HG03066 (cell line): ENCODE results near the gene CXCL8.
"Not testable (repeated sequence)": the region's sequence is repeated elsewhere in the genome, so short reads cannot be mapped to it uniquely, and the experiment has no call there.

Source experiments
- ATAC-seq: cut with Tn5 transposase; IDR thresholded peaks from one replicate; pipeline ENCODE4 v1.9.1; 2021; ENCODE audit warnings: low read depth; ENCODE audit not compliant: unreplicated experiment

CXCL8 gene

DNA sequence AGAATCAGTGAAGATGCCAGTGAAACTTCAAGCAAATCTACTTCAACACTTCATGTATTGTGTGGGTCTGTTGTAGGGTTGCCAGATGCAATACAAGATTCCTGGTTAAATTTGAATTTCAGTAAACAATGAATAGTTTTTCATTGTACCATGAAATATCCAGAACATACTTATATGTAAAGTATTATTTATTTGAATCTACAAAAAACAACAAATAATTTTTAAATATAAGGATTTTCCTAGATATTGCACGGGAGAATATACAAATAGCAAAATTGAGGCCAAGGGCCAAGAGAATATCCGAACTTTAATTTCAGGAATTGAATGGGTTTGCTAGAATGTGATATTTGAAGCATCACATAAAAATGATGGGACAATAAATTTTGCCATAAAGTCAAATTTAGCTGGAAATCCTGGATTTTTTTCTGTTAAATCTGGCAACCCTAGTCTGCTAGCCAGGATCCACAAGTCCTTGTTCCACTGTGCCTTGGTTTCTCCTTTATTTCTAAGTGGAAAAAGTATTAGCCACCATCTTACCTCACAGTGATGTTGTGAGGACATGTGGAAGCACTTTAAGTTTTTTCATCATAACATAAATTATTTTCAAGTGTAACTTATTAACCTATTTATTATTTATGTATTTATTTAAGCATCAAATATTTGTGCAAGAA lies 2.3 kb downstream of the CXCL8 start:
- no peak for ATAC-seq

DNA sequence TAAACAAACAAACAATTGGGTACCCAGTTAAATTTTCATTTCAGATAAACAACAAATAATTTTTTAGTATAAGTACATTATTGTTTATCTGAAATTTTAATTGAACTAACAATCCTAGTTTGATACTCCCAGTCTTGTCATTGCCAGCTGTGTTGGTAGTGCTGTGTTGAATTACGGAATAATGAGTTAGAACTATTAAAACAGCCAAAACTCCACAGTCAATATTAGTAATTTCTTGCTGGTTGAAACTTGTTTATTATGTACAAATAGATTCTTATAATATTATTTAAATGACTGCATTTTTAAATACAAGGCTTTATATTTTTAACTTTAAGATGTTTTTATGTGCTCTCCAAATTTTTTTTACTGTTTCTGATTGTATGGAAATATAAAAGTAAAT lies 2.9 kb downstream of the CXCL8 start:
- ATAC-seq: no peak

DNA sequence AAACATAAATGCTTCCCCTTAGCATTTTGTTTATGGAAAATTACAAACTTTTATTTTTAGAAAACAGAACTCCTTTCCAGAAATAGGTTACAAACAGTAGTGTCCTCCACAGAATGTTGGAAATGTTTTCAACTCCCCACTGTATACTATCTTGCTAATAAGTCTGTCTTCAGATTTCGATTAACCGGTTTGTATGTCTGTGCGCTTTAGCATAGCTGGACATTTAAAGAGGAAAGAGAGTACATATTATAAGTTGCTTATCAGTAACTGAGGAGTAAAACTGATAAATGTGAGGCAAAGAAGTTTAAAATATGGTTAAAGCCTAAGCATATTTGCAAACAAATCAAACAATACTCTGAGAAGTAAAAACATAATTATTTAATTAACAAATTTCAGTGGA lies 3.4 kb downstream of the CXCL8 start:
- ATAC-seq: no peak

DNA sequence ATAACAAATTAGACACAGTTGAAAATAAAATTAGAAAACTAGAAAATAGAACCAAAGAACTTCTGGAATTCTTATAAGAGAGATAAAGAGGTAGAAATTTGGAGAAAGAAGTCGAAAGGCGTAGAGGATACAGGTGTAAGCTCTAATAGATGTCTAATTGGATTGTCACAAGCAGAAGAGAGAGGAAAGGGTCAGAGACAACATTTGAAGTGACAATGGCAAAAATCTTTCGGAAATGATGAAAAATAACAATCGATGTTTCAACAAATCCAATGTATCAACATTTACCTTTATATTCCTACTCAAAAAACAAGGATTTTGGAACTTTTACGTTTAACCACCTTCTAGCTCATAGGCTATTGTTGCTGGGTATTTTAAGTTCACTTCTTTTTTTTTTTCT lies 3.8 kb downstream of the CXCL8 start:
- no peak for ATAC-seq

DNA sequence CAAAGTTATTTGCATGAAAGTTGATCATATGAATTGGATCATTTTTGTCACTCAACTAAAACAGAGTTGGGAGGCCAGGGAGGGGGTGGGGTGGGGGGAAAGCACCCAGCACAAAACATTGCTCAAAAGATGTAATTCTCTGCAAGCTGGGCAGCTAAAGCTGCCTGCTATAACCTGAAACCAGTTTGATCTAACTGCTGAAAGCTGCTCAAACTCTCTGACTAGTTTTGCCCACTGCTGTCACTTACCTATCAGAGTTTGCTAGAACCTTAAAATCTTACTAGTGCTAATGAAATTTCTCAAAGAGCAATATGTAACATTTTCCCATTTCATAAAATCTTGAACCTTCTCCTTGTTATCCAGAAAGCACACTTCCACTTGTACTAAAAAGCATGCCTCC lies 10.4 kb downstream of the CXCL8 start:
- peak; percentile 25 for ATAC-seq

DNA sequence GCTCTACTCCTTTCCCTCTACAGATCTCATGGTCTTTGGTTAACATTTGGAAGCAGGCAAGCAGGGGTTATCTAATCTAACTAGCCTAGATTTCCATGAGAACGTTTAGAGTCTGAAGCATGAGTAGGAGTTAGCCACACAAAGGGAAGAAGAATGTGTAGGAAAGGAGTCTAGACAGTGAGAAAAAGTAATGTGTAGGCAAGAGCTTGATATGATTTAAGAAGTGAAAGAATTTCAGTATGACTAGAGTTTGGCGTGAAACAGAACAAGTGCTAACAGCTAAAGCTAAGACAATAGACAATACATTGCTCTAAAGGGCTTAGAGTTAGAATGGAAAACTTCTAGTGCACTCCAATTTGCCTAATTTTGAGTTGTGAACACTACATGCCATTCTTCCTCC lies 10.8 kb downstream of the CXCL8 start:
- peak; percentile 77 for ATAC-seq

DNA sequence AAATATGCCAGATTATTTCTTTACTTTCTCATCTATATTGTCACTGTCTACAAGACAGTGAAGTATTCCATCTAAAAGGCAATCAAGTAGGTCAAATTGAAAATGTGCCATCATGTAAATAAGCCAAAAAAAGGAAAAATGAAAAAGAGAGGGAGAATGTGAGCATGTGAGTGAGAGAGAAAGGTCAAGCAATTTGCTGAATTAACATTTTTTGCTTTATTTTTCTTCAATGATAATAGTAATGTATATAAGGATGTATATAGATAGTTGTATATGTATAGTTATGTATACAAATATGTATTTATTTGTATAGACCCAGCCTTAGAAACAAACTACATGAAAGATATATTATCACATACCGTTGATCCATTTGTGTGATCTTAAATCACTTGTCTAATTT lies 11.5 kb downstream of the CXCL8 start:
- ATAC-seq: no peak

DNA sequence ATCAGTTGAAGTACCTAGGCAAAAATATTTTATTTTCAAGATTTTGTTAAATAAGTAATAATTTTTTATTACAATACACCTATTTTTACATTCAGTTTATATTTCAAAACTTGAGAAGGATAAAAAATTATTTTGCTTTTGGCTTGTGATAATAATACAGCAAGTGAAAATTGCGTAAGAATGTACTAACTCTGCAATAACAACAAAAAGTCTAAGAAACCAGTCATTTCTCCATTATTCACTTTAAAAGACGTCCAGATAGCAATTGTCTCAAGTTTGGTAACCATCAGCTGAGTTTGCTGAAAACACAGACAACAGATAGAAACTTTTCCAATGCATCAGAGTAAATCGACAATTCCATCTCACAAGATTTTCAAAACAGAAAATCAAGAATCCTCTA lies 12.1 kb downstream of the CXCL8 start:
- ATAC-seq: no peak

DNA sequence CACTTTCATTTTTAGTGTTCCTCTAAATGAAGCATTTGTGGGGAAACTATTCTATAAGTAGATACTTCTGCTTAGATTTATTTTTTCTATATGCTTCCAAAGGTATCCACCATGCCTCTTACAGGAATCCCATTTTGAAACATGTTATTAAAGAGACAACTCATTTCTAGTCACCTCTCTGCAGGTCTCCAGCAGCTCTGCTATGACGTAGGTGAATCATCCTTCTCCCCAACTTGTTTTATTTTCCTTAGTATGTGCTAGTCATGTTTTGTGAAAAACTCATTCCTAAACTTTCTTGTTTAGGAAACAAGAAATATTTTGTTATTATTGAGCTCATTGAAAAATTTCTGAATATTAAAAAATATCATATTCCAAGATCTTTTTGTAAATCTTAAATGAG lies 12.8 kb downstream of the CXCL8 start:
- no peak for ATAC-seq

DNA sequence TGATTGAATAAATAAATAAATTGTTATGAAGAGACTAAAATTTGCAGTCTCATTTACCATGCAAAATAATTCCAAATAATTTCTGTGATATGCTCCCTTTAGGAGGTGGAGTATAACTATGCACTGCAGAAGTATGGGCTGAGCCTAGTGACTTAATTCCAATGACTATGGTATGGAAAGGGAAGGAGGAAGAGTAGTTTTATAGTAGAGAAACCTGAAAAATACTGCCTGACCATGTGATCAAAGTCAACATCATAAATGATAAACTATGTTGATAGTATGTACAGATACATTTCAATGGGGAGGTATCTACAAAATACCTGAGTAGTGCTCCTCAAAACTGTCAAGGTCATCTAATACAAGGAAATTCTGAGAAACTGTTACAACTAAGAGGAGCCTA lies 14.6 kb downstream of the CXCL8 start:
- ATAC-seq: no peak

DNA sequence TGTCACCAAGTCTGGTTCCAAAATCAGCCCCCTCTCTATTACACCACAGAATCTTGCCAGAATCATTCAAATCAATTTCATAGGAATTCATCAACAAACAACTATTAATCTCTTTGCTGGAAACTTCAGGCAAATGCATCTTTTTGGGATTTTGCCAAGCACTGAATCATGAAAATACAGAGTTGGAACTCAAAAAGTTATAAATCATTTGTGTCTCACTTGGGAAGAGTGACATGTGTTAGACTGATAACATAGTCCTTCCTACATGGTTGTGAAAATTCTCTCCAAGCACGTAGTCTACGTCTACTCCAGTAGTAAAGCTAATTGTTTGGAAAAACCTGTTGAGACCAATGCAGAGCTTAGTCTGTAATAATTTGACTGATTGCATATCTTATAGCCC lies 19.0 kb downstream of the CXCL8 start:
- no peak for ATAC-seq

DNA sequence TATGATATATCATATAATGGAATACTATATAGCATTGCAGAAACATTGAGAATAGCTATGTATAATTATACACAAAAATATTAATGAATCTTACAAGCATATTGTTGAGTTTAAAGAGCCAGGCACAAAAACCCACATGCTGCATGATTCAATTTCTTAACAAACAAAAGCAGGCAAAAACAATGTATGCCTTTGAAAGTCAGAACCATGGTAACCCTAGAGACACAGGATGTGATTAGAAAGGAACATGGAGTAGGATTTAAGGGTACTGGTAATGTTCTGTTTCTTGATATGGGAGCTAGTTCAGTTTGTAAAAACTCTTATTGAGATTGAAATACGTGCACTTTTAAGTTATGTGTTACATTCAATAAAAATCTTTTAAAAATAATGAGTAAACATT lies 21.5 kb downstream of the CXCL8 start:
- no peak for ATAC-seq

DNA sequence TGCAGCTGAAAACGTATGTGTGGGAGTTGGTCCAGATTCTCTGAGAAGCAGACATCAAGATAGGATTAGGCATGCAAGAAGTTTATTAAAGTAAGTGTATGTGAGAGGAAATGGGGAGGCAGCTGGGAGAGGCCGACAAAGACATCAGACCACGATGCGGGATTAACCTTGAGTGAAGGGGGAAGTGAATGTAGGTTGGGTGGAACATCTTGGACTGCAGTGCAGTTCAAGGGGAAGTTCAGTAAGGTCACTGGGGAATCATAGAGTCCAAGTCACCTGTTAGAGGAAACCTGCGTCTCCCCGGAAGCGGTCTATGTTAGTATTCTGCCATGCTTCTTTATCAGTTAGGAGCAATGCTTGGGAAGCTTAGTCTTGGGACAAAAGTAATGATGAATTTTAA lies 22.0 kb downstream of the CXCL8 start:
- peak; percentile 53 for ATAC-seq

DNA sequence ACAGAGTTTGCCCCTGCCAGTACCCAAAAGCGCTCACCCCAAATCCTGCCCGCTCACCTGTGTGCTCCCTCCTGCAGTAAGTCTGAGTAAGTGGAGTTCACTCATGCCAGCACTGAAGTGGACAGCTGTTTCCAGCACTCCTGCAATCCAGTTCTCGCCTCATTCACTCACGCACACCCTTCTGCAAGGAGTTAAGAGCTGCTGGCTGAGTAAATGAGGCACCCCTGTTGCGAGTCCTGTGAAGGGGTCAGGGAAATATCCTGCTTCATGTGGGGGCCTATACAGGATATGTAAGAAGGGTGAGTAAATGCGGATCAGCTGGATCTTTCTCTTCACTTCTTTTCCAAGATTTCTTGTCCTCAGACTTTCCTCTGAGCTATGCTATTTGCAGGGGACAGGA lies 23.5 kb downstream of the CXCL8 start:
- ATAC-seq: no peak

DNA sequence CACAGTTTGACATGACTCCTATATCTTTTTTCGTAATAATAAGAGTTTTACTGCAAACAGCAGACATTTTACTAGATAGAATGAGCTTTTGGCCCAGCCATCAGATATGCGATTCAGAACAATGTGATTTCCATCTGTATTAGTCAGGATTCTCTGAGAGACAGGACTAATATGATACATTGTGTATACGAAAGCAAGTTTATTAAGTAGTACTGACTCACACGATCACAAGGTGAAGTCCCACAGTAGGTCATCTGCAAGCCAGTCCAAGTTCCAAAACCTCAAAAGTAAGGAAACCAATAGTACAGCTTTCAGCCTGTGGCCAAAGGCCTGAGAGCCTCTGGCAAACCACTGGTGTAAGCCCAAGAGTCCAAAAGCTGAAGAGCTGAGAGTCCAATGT lies 24.1 kb downstream of the CXCL8 start:
- ATAC-seq: no peak

DNA sequence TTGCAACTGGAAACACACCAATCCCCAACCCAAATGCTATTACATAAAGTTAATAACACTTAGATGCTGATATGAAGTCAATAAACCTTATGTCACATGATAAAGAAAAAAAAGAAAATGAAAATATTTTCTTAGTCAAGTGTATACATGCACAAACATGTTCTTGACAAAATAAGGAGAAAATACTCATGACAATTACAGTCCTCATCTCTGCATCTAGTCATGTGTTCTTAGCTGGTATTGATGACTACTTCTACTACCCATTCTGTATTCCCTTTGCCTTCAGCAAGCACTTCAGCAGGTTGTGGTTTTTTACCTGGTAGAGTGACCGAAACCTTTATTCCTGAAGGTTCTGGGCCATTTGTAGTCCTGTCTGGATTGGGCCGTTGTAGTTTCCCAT lies 24.9 kb downstream of the CXCL8 start:
- no peak for ATAC-seq

DNA sequence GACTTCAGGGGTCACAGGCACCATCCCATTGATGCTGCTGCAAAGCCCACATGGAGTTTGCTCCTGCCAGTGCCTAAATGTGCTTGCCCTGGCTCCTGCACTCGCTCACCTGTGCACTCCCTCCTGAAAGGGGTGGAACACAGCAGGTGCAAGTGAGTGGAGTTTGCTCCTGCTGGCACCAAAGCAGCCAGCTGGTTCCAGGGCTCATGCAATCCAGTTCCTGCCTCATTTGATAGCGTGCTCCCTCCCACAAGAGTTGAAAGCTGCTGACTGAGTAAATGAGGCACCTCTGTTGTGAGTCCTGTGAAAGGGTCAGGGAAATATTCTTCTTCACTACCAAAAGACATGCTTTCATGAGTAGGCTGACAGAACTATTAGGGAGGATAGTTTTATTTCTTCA lies 30.5 kb downstream of the CXCL8 start:
- ATAC-seq: no peak

DNA sequence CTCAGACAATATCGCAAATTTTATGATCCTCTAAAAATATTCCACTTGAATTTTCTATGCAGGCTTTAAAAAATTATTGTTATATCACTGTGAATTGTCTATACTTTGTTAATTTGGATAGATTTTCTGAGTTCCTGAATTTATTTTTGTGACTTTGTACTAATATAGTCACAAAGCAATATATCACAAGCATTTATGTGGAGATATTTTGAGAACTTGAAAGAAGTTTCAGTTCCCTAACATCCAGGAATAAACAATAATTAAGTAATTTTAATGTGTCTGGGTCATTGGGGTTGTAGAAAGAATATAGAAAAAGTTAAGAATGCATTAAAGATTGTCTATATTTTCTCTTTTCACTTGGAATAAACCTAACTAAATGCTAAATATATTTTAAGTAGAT lies 32.0 kb downstream of the CXCL8 start:
- no peak for ATAC-seq

DNA sequence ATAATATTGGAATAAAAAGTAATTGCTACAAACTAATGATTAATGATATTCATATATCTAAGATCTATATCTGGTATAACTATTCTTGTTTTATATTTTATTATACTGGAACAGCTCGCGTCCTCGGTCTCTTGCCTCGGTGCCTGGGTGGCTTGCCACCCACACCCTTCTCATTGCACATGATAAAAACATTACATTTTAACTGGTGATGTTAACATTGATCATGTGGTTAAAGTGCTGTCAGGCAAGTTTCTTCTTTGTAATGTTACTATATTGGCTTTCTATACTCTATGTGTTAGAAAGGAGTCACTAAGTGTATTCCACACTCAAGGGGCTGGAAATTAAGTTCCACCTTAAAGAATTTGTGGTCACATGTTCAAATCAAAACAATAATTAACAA lies 34.0 kb downstream of the CXCL8 start:
- not testable (repeated sequence) for ATAC-seq

DNA sequence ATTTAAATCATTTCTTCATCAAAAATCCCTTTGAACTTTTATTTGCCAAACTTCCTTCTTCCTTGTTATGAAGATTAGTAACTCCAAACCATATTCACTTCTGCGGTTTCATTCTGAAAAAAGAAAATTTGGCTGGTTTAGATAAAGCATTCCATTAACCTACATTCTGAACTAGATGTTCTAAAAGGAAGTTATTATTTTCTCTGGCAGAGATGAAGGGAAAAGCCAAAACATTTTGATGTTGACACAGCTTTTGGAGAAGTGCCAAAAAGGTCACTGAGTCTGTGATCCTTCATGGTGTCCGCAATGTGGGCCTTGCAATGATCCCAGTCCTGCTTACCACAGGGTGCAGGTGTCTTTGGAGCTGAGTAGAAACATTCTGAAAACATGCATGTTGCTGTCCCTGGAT lies 36.0 kb downstream of the CXCL8 start:
- no peak for ATAC-seq

DNA sequence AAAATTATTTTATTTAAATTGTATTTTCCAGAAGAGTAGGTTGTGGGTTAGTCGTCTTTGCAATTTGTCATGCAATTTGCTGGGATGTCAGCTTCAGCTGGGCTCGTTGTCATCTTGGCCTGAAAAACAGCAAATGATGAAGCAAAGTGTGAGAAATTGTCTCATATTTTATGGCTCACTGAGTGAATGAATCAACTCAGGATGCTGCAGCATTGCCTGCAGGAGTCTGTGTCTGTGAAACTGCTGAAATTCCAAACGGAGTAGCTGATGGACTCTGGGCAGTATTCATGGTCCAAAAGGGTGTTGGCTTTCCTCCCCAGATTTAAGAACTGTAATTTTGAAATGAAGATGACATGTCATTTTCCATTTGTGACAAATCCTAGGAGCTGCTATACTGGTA lies 37.2 kb downstream of the CXCL8 start:
- ATAC-seq: no peak

DNA sequence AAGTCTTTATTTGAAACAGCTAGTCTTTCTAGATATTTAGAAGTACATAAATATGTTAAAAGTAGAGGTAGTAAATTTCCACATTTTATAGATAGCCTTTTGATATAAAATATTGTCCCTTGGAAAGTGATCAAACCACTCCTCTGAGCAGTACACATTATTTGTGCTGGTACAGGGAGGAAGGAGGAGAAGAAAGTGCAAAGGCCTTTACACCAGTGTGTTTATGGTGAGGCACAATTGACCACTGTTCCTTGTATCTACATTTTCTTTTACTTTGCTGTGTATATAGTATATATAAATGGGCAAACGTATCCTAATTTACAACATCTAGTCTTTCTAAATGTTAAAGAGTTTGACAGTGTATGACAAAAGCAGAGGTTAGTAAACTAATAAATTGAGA lies 39.9 kb downstream of the CXCL8 start:
- ATAC-seq: no peak

DNA sequence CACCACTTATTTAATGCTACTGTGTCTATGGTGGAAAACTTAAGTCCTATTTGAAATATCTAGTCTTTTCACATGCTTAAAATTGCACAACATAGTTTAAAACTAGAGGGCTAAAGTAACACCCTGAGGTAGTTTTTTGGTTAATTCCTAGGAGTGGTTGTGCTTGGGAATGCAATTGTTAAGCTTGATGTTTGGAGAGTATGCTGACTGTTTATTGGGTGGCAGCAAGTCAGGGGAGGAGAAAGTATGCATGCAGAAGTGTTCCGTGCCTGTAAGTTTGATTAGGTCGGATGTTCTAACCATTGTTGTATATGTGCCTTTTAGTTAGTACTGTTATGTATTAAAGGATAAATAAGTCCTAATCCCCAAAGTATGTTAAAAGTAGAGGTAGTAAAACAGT lies 40.5 kb downstream of the CXCL8 start:
- no peak for ATAC-seq
